ENCODE measurements around the gene SDR39U1.

The SDR39U1 gene

GRCh38 chr14:24428628-24429394, 13.8 kb downstream of the SDR39U1 start:
- no peak for DNase-seq

DNA sequence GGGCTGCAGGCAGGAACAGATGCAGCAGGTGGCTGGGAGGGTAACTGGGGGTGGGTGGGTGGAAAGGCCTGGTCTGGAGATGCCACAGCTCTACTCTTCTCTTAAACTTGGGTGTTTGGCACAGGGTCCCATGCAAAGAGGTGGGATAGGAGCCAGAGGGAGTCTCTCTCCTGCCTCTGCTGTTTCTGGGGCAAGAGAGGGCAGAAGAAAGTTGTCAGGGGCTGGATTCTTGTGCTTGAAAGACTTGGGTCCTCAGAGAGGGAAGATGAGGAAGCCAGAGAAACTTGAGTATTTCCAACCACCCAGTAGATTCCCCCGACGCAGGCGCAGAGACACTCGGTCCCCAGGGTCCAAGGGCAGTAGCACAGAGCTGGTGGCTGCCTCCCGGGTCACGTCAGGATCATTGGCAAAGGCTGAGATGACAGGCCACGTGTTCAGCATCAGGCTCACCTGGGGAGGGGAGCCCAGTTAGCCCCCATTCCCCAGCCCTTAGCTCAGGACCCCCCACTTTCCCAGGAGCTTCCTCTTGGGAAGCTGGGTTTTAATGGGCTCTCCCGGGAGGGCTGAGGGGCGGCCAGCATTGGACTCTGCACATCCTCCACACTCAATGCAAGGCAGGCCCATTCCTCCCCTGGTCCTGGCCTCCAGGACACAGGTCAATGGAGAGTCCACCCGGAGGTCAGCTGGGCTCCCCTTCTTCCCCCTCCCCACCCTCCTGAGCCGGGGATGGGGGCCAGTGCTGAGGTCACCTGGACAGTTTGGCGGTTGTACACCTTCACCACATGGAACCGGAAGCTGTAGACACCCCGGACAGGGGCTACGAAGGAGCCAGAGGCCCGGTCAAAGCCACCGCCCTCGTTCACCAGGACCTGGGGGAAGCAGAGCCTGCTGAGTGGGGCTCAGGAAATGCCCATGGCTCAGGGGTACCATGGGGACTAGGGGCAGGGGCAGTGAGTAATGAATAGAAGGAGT, 14.8 kb downstream of the SDR39U1 start:
- DNase-seq: no peak

DNA sequence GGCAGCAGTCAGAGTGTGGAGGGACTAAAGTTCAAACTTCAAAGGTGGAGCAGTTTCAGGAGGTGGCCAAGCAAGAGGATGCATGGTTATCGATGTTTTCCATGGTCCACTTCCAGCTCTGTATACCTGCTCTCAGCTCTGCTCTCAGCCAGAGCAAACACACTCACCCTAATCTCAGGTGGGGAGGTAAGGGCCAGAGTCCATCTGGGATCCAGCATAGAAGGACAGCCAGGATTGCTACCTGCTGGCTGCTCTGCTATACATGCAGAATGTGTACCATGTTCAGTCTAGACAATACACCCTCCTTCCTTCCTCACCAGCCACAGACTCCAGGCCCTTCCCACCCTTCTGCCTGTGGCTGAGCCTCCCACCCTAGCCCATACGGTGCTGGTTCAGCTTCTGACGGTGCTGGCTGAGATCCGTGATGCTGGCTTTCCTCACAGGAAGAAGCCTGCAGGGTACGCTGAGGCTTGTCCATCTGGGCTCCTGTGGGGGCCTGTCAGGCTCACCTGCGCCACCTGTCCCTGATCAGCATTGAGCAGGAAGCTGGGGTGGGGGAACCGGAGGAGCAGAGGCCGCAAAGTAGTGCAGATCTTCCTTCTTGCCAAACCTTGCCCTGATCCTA, 15.6 kb downstream of the SDR39U1 start:
- DNase-seq: no peak

DNA sequence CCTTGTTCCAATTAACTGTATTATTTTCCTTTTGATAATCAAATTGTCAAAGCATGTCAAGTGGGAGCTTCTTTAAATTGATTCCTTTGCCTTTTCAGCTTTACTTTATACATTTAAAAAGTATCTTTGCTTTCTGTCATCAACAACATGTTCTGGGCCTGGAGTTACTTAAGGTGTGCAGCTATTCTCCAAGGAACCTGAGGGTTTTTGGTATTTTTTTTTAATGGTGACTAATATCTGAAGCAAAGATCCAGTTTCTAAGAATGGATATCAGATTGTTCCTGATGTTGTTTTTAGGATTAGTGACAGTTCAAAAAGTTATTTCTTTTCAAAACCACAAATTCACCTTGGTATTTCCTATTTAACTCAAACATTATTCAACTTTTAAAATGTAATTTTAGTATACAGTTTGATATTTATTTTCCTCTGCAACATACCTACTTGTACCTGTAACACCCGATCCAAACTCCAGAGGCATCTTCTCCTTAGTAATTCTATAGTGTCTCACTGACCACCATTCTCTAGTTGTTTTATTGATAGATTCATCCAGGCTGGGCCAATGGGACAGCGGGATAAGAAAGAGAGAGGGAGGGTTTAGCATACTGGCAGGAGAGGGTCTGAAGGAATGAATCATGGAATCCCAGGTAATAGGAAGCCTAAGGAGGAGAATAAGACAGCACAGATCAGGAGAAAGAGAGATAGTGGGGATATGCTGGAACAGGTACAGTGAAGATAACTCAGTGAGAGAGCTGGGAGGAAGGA, 16.2 kb downstream of the SDR39U1 start:
- DNase-seq: no peak

DNA sequence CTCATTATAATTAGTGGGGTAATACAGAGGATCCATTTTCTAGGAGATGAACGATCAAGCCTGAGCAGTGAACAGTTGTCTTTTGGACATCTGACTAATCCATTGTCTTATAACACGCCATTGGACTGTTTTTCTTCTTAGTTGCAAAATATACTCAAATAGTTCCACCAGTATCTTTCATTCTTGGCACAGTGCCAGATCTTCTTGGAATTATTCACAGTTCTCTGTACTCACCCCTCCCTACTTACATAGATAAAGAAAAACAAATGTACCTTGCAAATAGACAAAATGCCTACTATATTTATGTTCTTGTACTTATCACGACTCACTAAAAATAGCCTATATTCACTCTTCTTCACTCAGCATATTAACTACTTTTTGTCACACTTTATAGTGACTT, 16.9 kb downstream of the SDR39U1 start:
- DNase-seq: no peak

DNA sequence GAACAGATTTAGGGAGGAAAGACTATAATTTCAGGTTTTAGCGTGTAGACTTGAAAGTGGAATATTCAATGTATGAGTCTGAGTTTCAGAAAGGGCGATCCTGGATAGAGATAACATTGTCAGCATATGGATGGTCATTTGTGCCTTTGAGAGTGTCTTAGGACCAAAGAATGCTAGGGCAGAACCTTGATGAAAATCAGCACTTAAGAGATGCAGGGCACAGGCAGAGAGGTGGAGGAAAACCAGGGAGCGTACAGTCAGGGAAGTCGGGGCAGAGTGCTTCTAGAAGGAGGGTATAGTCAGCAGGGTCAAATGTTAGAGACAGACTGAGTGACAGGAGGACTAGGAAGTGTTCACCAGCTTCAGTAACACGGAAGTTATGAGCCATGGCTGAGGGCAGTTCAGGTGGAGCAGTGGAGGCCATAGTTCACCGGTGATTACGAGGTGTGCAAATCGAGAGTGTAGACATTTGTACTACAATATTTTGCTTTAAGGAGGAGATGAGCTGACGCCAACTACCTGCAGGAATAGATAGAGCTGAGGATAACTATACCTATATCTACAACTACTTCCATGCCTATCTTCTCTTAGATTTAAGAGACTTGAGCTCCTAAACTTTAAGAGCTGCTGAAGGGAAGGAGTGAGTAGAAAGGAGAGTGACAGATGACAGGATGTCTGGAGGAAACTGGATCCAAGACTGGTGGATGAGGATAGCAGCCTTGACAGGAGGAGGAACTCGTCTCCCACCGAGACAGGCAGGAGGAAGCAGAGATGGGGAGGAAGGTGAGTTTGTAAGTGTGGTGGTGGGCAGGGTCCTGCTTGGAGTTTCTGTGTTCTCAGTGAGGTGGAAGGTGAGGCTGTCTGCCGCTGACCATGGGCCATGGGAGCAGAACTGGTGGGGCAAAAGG, 19.6 kb downstream of the SDR39U1 start:
- DNase-seq: no peak

DNA sequence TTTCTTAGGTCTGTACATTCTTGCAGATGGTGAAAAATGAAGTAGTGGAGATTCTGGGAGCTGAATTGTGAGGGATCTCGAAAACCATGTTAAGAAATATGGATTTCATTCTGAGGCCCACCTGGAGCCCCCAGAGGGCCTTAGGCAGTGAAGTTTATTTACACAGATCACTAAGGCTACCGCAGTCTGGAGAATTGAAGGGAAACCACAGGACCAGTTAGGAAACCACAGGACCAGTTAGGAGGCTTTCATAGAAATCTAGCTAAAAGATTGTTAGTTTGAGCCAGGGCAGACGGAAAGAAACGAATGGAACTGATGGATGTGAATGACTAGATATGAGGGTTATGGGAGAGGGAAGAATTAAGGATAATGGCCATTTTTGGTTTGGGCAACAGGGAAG, 20.3 kb downstream of the SDR39U1 start:
- no peak for DNase-seq

DNA sequence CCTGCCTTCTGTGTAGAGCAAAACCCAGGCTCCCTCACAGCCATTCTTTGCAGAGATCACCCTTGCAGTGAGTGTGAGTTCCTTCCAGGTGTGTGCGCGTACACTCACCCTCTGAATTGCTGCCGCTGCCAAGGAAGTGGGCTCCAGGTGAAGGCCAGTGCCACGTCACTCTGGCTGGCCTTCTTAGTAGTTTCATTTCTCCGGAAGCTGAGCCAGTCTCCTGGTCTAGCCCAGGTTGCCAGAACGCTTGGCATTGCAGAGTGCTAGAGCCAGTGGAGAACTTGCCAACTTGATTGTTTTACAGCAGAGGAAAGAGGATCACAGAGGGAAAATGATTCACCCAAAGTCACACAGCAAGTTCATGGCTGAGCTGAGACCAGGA, 24.1 kb downstream of the SDR39U1 start:
- DNase-seq: no peak

DNA sequence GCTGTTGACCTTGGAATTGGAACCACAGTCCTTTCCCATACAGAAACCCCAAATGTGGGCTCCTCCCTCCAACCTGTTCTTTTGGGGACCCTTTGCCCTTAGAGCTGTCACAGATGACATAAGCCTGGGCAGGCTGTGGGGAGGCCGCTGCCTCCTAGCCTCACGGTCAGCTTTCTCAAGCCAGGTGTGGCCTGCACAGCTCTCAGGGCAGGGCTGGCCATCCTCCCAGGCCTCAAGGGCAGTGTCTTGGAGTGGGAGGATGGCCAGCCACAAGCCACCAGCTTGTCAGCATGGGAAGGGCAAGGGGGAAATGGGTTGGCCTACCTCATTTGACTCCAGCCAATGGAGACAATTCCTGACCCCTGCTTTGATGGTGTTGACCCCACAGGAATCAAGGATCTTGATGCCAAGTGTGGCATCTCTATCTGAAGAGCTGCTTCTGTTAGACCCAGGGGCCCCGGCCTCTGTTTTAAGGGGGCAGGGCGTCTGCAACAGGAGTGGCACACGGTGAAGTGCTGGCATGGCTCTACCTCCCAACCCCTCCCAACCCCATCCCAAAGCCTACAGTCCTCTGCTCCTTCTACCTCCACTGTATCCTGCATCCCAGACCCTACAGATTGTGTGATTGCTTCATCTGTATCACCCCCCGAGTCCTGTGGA, 24.6 kb downstream of the SDR39U1 start:
- DNase-seq: no peak

DNA sequence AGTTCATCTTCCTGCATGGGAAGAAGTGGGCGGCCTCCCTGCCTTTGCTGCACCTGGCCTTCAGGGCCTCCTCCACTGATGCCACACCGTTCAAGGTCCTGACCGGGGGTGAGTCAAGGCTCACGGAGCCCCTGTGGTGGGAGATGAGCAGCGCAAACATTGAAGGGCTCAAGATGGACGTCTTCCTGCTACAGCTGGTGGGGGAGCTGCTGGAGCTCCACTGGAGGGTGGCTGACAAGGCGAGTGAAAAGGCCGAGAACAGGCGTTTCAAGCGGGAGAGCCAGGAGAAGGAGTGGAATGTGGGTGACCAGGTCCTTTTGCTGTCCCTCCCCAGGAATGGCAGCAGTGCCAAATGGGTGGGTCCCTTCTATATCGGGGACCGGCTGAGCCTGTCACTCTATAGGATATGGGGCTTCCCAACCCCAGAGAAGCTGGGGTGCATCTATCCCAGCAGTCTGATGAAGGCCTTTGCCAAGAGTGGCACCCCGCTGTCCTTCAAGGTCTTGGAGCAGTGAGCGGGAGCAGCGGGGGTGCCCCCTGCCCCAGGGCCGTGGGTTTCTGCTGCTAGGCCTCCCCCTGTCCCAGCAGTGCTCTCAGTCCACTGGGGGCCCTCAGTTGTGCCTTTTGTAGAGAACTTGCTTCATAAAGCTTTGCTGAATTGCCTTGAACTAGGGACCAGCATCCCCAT, 25.5 kb downstream of the SDR39U1 start:
- no peak for DNase-seq

- no peak for DNase-seq
These were observed 26.2 kb downstream of the SDR39U1 start for GRCh38 chr14:24416254-24416931.

- DNase-seq: no peak
These were observed 26.9 kb downstream of the SDR39U1 start for GRCh38 chr14:24415421-24416253.

DNA sequence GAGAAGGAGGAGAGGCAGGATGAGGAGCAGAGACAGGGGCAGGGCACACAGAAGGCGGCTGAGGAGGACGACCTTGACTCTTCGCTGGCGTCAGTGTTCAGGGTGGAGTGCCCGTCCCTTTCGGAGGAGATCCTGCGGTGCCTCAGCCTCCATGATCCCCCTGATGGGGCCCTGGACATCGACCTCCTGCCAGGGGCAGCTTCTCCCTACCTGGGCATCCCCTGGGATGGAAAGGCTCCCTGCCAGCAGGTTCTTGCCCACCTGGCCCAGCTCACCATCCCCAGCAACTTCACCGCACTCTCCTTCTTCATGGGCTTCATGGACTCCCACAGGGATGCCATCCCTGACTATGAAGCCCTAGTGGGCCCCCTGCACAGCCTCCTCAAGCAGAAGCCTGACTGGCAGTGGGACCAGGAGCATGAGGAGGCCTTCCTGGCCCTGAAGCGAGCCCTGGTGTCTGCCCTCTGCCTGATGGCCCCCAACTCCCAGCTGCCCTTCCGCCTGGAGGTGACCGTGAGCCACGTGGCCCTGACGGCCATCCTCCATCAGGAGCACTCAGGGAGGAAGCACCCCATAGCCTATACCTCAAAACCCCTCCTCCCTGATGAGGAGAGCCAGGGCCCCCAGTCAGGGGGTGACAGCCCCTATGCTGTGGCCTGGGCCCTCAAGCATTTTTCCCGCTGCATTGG, 27.7 kb downstream of the SDR39U1 start:
- DNase-seq: no peak

DNA sequence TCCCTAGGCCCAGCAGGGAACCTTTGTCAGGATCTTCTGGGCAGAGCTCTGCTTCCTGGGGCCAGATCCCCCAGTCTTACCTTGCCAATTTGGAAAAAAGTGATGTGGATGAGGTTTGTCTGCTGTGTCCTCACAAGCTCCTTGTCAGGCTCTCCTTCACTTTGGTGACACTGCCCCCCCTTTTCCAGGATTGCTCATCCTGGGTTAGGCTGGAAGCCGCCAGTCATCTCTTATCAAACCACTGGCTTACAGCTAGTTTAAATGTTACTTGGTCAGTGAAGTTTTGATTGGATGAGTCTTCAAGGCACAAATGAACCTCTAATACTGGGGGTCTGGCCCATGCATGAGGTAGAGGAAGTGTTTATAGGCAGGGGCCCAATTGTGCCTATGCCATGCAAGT, 28.5 kb downstream of the SDR39U1 start:
- no peak for DNase-seq

GRCh38 chr14:24411443-24412389, 30.9 kb downstream of the SDR39U1 start:
- no peak for DNase-seq

DNA sequence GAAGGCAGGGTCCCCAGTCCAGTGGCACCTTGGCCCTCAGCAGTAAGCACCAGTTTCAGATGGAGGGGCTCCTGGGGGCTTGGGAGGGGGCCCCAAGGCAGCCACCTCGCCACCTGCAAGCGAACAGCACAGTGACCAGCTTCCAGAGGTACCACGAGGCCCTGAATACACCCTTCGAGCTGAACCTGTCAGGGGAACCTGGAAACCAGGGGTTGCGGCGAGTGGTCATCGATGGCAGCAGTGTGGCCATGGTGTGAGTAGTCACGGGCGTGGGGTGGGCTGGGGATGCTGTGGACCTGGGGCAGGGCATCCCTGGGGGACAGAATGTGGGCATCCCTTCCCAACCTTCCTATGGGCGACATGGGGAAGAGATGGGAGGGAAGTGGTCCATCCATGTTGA, 32.6 kb downstream of the SDR39U1 start:
- DNase-seq: no peak

GRCh38 chr14:24409192-24409591, 33.4 kb downstream of the SDR39U1 start:
- DNase-seq: no peak

Data from effector CD4-positive, alpha-beta T cell (primary cell).